RWPE1 (cell line): ENCODE results near the gene PLXNB1.
"Not testable (repeated sequence)": the region's sequence is repeated elsewhere in the genome, so short reads cannot be mapped to it uniquely, and the experiment has no call there.

Source experiments
- CTCF ChIA-PET: fragments of 350-600 bp; sonication (Branson Sonifier 250); formaldehyde crosslinking; extraction: SDS; loops from one replicate; lab custom pipeline; 2021; lab: Yijun Ruan, JAX
- POLR2A ChIA-PET: fragments of 400-600 bp; formaldehyde crosslinking; extraction: SDS; loops from one replicate; lab custom pipeline; 2020; ENCODE audit warnings: antibody characterized with exemption; ENCODE audit not compliant: low non-redundant PET; lab: Yijun Ruan, JAX
- DNase-seq: peaks from one replicate; pipeline ENCODE4 v3.0.0; 2012; ENCODE audit warnings: low spot score
- H3K27ac ChIP-seq: fragments of 450-650 bp; 2 replicates; pipeline ENCODE4 v1.5.1; 2017
- CTCF ChIP-seq: fragments of 450-650 bp; conservative IDR thresholded peaks from 2 replicates; pipeline ENCODE4 v1.5.1; 2017; ENCODE audit warnings: low read depth, mild to moderate bottlenecking

PLXNB1 gene

GRCh38 chr3:48403533-48404439, 26.1 kb downstream of the PLXNB1 start:
- ChIA-PET POLR2A (no interaction called here), CTCF (interaction anchor here (0.6 to 5.9 kb wide), 2 partner anchors 33 to 126 kb away, joined by 3 to 68 read pairs; no protein-coding TSS in a partner anchor)
- TF ChIP-seq CTCF: no peak
- H3K27ac ChIP-seq: peak overlapping the region; percentile 99
- DNase-seq: no peak

- ChIA-PET POLR2A (interaction anchor here (0.6 kb wide), 1 partner anchor 35 kb away, joined by 3 read pairs; no protein-coding TSS in a partner anchor), CTCF (interaction anchor here (1.1 to 5.9 kb wide), 2 partner anchors 33 to 37 kb away, joined by 3 to 68 read pairs; partner anchors contain the start of genes CCDC51 and TMA7)
- no peak for DNase-seq
- H3K27ac ChIP-seq: peak overlapping the region; percentile 99
- no peak for TF ChIP-seq CTCF
These were observed 27.0 kb downstream of the PLXNB1 start for GRCh38 chr3:48402907-48403306.

GRCh38 chr3:48402281-48402732, 27.6 kb downstream of the PLXNB1 start:
- peak; percentile 88 for DNase-seq
- no peak for TF ChIP-seq CTCF
- ChIA-PET POLR2A (no interaction called here), CTCF (interaction anchor here (1.1 to 5.9 kb wide), 2 partner anchors 34 to 37 kb away, joined by 3 to 68 read pairs; partner anchors contain the start of genes CCDC51 and TMA7)
- H3K27ac ChIP-seq: peak overlapping the region; percentile 99

GRCh38 chr3:48401434-48401901, 28.4 kb downstream of the PLXNB1 start:
- H3K27ac ChIP-seq: peak overlapping the region; percentile 99
- ChIA-PET CTCF (interaction anchor here (0.6 to 5.9 kb wide), 10 partner anchors 14 to 157 kb away, joined by 3 to 68 read pairs (median 3); partner anchors contain the start of genes CCDC51 and TMA7), POLR2A (interaction anchor here (0.8 kb wide), 1 partner anchor 35 kb away, joined by 4 read pairs; no protein-coding TSS in a partner anchor)
- not testable (repeated sequence) for DNase-seq

- POLR2A ChIA-PET: interaction anchor here (0.7 to 0.8 kb wide), 2 partner anchors 35 kb away, joined by 3 to 4 read pairs; no protein-coding TSS in a partner anchor
These were observed 29.0 kb downstream of the PLXNB1 start for GRCh38 chr3:48400824-48401433.

More at GRCh38 chr3:48400824-48401433, 29.0 kb downstream of the PLXNB1 start:
- DNase-seq: peak; percentile 68
- TF ChIP-seq CTCF: peak; percentile 78
- CTCF ChIA-PET: interaction anchor here (0.5 to 5.9 kb wide), 13 partner anchors 15 to 201 kb away, joined by 3 to 68 read pairs (median 3); partner anchors contain the start of genes CCDC51 and TMA7
- peak overlapping the region; percentile 99 for H3K27ac ChIP-seq
